Measurements from ENCODE around the gene C6orf132. TPM values are rescaled to one million over a fixed set of nuclear protein-coding genes. Genes with fewer than 3 reads are reported as not detected.

The C6orf132 gene
- total RNA-seq, 1 experiment from 2014 or later, result 49.8 TPM

DNA sequence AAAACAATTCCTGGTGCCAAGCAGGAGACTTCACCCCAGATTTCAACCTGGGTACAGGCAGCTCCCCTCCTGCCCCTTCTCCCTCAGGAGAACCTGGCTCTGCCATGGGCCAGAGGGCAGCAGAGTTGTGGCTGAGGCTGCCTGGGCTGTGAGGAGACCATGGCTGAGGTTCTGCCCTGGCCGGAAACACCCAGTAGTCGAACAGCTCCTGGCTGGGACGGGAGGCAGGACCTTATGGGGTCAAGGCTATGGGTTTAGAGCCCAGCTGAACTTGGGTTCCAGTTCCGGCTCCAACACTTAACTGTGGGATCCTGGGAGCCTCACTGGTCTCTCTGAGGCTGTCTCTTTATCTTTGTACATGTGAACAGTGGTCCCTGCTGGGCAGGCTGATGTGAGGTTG is 8.5 kb downstream of the C6orf132 start:
- no peak overlapping the region for H3K27ac ChIP-seq

DNA sequence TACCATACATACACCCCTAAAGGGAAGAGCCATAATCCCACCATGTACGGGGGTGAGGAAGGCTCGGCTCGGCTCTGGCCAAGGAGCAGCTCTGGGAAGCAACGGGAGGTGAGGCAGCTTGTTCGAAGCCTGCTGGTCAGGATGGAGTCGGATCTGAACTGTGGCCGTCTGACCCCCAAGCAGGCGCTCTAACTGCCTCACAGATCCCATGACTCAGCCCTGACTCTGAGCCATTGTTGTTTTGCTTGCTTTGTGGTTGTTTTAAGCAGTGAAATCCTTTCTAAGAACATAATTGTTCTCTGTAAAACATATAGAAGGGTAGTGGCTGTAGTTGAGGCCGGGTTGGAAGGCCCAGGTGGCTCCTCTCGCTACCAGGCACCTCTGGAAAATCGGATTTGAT is 10.9 kb downstream of the C6orf132 start:
- peak overlapping the region; percentile 45 for H3K4me2 ChIP-seq
- peaks cover 66% of the 10 kb centered on the region for H3K79me2 ChIP-seq (ENCODE audit: low read depth)
- peaks cover 34% of the 10 kb centered on the region for H3K4me1 ChIP-seq (replicated peaks; ENCODE audit: insufficient read depth)
- H3K9me2 ChIP-seq (ENCODE audit: insufficient read depth), result no peaks in the 10 kb centered on the region
- no TSS peak for BruUV-seq (replicated peaks)
- H3K9me3 ChIP-seq (ENCODE audit: insufficient read depth, low read depth), result no peaks in the 10 kb centered on the region
- peaks cover 18% of the 10 kb centered on the region; the same call in 1 of the 2 replicates for H3F3A ChIP-seq (ENCODE audit: insufficient read depth, low read depth)
- 0 out of 2 replicates have a peak, but pooled peaks cover 5% of the 10 kb centered on the region for H4K20me1 ChIP-seq (ENCODE audit: insufficient read depth)
- intact Hi-C loops (cut with micrococcal nuclease; ENCODE audit: unreplicated experiment), result no loop called here
- H3K27me3 ChIP-seq (ENCODE audit: insufficient read depth, low read depth), result no peaks in the 10 kb centered on the region
- peaks cover 35% of the 10 kb centered on the region for H3K36me3 ChIP-seq (ENCODE audit: low read depth)
- H3K27ac ChIP-seq, result peak overlapping the region; percentile 74
- CTCF ChIA-PET, result no interaction called here
- no peak overlapping the region for H3K4me3 ChIP-seq
- peak; percentile 38 to 53 for DNase-seq
- POLR2A ChIA-PET (ENCODE audit: unreplicated experiment), result no interaction called here
- no peak overlapping the region for H2AFZ ChIP-seq
- TF ChIP-seq, protein P1, sequence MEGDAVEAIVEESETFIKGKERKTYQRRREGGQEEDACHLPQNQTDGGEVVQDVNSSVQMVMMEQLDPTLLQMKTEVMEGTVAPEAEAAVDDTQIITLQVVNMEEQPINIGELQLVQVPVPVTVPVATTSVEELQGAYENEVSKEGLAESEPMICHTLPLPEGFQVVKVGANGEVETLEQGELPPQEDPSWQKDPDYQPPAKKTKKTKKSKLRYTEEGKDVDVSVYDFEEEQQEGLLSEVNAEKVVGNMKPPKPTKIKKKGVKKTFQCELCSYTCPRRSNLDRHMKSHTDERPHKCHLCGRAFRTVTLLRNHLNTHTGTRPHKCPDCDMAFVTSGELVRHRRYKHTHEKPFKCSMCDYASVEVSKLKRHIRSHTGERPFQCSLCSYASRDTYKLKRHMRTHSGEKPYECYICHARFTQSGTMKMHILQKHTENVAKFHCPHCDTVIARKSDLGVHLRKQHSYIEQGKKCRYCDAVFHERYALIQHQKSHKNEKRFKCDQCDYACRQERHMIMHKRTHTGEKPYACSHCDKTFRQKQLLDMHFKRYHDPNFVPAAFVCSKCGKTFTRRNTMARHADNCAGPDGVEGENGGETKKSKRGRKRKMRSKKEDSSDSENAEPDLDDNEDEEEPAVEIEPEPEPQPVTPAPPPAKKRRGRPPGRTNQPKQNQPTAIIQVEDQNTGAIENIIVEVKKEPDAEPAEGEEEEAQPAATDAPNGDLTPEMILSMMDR (conservative IDR thresholded peaks at IDR 0.05), result no peak
- no peak for TF ChIP-seq EZH2 (IDR thresholded peaks at IDR 0.05; ENCODE audit: low read depth)

More for the DNA sequence above, 8.5 kb downstream of the C6orf132 start:
- TF ChIP-seq, protein P1 (conservative IDR thresholded peaks at IDR 0.05), result no peak
- TF ChIP-seq EZH2 (IDR thresholded peaks at IDR 0.05; ENCODE audit: low read depth), result no peak
- H2AFZ ChIP-seq, result no peak overlapping the region
- BruUV-seq (replicated peaks), result no TSS peak
- peaks cover 58% of the 10 kb centered on the region for H3K4me1 ChIP-seq (replicated peaks; ENCODE audit: insufficient read depth)
- H3K4me2 ChIP-seq, result no peak overlapping the region
- intact Hi-C loops (cut with micrococcal nuclease; ENCODE audit: unreplicated experiment), result no loop called here
- ChIA-PET POLR2A (ENCODE audit: unreplicated experiment) (no interaction called here), CTCF (interaction anchor here (0.7 kb wide), 1 partner anchor 11 kb away, joined by 3 read pairs; no protein-coding TSS in a partner anchor)
- peaks cover 35% of the 10 kb centered on the region for H3F3A ChIP-seq (ENCODE audit: insufficient read depth, low read depth)
- H3K27me3 ChIP-seq (ENCODE audit: insufficient read depth, low read depth), result no peaks in the 10 kb centered on the region
- H3K36me3 ChIP-seq (ENCODE audit: low read depth), result peaks cover 15% of the 10 kb centered on the region; the same call in 1 of the 2 replicates
- 0 out of 2 replicates have a peak, but pooled peaks cover 6% of the 10 kb centered on the region for H4K20me1 ChIP-seq (ENCODE audit: insufficient read depth)
- no peaks in the 10 kb centered on the region for H3K9me2 ChIP-seq (ENCODE audit: insufficient read depth)
- no peak for DNase-seq
- H3K9me3 ChIP-seq (ENCODE audit: insufficient read depth, low read depth), result no peaks in the 10 kb centered on the region
- H3K4me3 ChIP-seq, result no peak overlapping the region
- peaks cover 81% of the 10 kb centered on the region for H3K79me2 ChIP-seq (ENCODE audit: low read depth)

DNA sequence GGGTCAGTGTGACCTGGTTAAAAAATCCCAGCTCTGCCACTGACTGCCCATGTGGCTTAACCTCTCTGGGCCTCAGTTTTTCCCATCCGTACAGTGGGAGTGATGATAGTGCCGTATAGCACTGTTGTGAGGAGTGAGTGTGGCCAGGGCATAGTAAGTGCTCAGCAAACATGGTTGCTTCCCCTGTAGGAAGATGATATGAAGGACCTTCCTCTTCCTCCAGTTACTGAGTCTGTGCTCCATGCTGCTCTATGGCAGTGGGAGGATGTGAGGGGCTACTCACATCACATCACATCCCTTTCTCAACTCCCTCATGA is 13.1 kb downstream of the C6orf132 start:
- POLR2A ChIA-PET (ENCODE audit: unreplicated experiment), result no interaction called here
- no peaks in the 10 kb centered on the region for H3K9me2 ChIP-seq (ENCODE audit: insufficient read depth)

More for the DNA sequence above, 13.1 kb downstream of the C6orf132 start:
- peaks cover 41% of the 10 kb centered on the region for H3K36me3 ChIP-seq (ENCODE audit: low read depth)
- peaks cover 23% of the 10 kb centered on the region; the same call in 1 of the 2 replicates for H3F3A ChIP-seq (ENCODE audit: insufficient read depth, low read depth)
- H3K4me2 ChIP-seq, result no peak overlapping the region
- H3K79me2 ChIP-seq (ENCODE audit: low read depth), result peaks cover 47% of the 10 kb centered on the region
- no peak for DNase-seq
- H2AFZ ChIP-seq, result no peak overlapping the region
- CTCF ChIA-PET, result no interaction called here
- no peak for TF ChIP-seq EZH2 (IDR thresholded peaks at IDR 0.05; ENCODE audit: low read depth)
- TF ChIP-seq, protein P1 (conservative IDR thresholded peaks at IDR 0.05), result no peak
- H3K27me3 ChIP-seq (ENCODE audit: insufficient read depth, low read depth), result no peaks in the 10 kb centered on the region
- H3K4me1 ChIP-seq (replicated peaks; ENCODE audit: insufficient read depth), result peaks cover 29% of the 10 kb centered on the region
- intact Hi-C loops (cut with micrococcal nuclease; ENCODE audit: unreplicated experiment), result no loop called here
- BruUV-seq (replicated peaks), result no TSS peak
- H3K27ac ChIP-seq, result no peak overlapping the region
- 0 out of 2 replicates have a peak, but pooled peaks cover 5% of the 10 kb centered on the region for H4K20me1 ChIP-seq (ENCODE audit: insufficient read depth)
- no peak overlapping the region for H3K4me3 ChIP-seq
- no peaks in the 10 kb centered on the region for H3K9me3 ChIP-seq (ENCODE audit: insufficient read depth, low read depth)

All from PC-9 (cell line).